GM19025 (cell line): ENCODE results near the gene ACCS.

ENCODE experiments used
- ATAC-seq: cut with Tn5 transposase; IDR thresholded peaks from one replicate; pipeline ENCODE4 v1.9.1; 2021; ENCODE audit warnings: mild to moderate bottlenecking, low read depth, moderate library complexity; ENCODE audit not compliant: unreplicated experiment

ACCS gene

GRCh38 chr11:44036811-44037657 is 29.0 kb upstream of the ACCS start:
- no peak for ATAC-seq

DNA sequence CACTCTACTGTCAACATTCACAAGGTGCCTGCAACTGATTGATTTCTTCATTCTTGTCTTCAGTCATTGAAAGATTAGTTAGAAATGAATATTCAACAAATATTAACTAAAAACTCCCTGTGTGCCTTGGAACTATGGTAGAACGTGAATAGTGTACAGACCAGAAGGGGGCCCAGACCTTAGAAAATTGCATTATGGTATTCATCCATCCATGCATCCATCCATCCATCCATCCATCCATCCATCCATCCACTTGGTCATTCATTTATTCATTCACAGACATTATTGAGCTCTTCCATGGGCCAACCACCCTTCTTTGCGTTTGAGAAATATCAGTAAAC is 28.4 kb upstream of the ACCS start:
- ATAC-seq, result no peak

DNA sequence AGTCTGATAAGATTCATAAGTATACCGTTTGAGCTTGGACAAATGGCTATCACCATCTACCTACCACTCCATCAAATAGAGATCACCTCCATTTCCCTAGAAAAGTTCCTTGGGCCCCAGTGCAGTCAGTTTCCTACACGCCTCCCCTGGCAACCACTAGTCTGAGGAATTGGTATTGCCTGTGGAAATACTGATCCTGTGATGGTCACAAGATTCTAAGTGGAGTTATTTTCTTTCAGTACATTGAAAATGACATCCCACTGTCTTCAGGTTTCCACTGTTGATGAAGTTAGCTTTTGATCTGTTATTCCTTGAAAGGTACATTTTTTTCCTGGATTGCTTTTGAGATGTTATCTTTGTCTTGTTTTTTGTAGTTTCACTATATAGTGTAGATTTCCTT is 22.9 kb upstream of the ACCS start:
- ATAC-seq, result no peak

GRCh38 chr11:44046182-44046581 is 19.9 kb upstream of the ACCS start:
- no peak for ATAC-seq

GRCh38 chr11:44047298-44047697 is 18.8 kb upstream of the ACCS start:
- ATAC-seq, result no peak

DNA sequence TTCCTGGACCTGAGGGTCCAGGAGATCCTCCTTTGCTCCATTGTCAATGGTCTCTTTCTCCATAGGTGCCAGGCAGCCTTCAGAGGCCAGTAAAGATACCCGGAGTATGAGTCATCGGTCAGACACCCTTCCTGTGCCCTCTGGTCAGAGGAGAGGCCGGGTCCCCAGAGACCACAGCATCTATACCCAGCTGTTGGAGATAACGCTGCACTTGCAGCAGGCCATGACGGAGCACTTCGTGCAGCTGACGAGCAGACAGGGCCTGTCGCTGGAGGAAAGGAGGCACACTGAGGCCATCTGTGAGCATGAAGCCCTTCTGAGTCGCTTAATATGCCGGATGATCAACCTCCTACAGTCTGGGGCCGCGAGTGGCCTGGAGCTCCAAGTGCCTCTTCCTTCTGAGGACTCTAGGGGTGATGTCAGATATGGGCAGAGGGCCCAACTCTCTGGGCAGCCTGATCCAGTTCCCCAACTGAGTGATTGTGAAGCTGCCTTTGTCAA is 18.1 kb upstream of the ACCS start, which contains the start of gene ACCSL:
ACCSL (plus strand) TSS at position 51 of the 501 bp plus-strand sequence; CDS start at position 107, 56 bp downstream.
- ATAC-seq, result no peak

- no peak for ATAC-seq
Measured at GRCh38 chr11:44049832-44050231, 16.2 kb upstream of the ACCS start.

- ATAC-seq, result no peak
Measured at GRCh38 chr11:44051171-44051570, 14.9 kb upstream of the ACCS start.

GRCh38 chr11:44057340-44057739 is 8.7 kb upstream of the ACCS start:
- ATAC-seq, result no peak

DNA sequence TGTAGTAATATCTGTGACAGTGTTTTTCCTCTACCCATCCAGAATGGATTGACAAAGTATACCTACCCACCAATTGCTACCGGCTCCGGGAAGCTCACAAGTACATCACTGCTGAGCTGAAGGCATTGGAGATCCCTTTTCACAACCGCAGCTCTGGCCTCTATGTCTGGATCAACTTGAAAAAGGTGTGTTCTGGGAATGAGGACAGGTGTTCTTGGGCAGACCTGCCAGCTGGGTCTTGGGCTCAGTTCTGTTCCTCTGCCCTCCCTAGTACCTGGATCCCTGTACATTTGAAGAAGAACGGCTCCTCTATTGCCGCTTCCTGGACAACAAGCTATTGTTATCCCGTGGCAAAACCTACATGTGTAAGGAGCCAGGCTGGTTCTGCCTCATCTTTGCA is 7.8 kb upstream of the ACCS start:
- ATAC-seq, result no peak

- ATAC-seq, result no peak
Measured at GRCh38 chr11:44065161-44065661, 859 bp upstream of the ACCS start.

- ATAC-seq, result no peak
Measured at GRCh38 chr11:44066732-44067141, 667 bp downstream of the ACCS start.

GRCh38 chr11:44067266-44067665 is 1.2 kb downstream of the ACCS start:
- ATAC-seq, result no peak

GRCh38 chr11:44068180-44068579 is 2.1 kb downstream of the ACCS start:
- no peak for ATAC-seq

- ATAC-seq, result no peak
Measured at GRCh38 chr11:44071157-44071556, 5.1 kb downstream of the ACCS start.

DNA sequence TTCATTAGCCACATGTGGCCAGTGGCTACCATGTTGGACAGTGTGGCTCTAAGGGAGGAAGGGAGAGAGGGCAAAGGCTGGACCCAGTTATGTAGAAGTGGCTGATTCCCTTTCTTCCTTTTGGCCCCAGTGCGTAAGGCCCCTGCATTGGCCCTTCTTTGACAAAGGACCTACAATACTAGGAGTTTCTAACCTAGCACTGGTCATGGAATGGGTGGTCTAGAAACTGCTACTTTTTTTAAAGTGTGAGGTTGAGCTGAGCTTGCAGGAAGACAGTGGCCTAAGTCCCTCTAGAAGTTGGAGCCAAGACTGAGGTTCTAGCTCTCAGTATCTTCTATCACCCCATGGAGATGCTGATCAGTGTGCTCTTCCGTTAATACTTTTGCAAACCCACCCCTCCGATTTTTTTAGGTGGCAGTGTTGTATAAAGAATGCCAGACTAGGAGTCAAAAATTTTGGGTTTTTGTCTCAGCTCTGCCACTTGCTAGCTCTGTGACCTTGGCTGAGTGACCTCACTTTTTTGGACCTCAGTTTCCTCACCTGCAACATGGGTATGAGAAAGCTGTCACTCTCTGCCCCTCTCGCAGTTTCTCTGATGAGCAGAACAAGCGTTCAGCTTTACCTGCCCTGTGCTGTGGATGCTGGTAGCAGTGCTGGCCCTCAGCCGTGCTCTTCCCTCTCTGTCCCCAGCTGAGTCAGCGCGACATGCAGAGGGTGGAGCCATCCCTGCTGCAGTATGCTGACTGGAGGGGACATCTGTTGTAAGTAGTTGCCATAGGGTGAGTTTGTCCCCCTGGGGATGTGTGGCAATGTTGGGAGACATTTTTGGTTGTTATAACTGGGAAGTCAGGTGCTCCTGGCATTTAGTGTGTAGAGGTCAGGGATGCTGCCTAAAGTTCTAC is 6.9 kb downstream of the ACCS start:
- no peak for ATAC-seq

DNA sequence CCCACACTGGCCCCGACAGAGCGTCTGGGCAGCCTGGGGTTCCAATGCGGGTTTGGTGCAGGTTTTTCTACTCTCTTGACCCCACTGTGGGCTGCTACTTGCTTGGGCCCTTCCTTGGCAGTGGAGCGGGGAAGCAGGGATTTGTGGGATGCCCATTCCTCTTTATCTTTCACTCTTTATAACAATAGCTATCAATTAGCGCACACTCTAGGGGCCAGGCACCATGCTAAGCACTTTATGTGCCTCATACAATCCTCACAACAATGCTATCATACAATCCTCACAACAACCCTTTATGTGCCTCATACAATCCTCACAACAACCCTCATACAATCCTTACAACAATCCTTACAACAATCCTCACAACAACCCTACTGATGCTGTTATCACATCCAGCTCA is 12.7 kb downstream of the ACCS start:
- ATAC-seq, result no peak

GRCh38 chr11:44079376-44079775 is 13.3 kb downstream of the ACCS start:
- ATAC-seq, result no peak

DNA sequence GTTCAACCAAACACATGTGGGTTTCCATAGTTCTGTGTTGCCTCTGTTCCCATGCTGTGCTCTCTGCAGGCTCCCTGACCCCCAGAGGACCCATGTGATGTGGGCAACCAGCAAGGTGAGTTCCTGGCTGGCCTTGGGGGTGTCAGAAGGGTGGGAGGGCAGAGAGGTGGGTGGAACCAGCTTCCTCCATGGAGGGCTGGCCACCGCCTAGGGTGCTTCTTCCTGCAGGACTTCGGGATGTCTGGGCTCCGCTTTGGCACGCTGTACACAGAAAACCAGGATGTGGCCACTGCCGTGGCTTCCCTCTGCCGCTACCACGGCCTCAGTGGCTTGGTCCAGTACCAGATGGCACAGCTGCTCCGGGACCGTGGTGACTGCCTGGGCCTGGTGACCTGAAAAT is 14.9 kb downstream of the ACCS start:
- ATAC-seq, result no peak

DNA sequence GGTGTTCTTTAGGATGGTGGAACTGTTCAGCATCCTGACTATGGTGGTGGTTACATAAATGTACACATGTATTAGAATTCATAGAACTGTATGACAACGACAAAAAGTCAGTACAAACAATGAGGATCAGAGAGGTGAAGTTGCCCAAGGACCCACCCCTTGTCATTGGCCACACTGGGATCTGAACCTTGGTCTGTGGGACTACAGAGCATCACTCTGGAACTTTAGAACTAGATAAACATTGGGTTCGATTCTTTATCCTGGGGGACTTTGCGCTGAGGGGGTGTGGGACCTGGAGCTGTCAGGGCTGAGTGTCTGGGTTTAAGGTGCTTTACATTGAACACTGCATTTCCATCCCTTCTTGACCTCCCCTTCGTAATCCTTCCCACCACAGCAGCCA is 16.6 kb downstream of the ACCS start:
- ATAC-seq, result no peak

DNA sequence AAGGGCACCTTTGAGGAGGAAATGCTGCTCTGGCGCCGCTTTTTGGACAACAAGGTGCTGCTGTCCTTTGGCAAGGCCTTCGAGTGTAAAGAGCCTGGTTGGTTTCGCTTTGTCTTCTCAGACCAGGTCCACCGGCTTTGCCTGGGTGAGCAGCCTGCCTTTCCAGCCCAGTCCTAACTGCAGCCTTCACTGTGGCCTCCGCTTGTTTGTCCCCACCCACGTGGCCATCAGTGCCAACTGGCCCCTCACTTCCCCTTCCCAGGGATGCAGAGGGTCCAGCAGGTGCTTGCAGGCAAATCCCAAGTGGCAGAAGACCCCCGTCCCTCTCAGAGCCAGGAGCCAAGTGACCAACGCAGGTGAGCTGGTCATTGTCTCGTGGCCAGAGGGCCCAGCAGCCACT is 17.4 kb downstream of the ACCS start:
- no peak for ATAC-seq
